Epithelial cell of prostate (primary cell): ENCODE data around the gene GNG11.
A peak's percentile ranks its signal among the peaks of the same experiment; 100 is the strongest.
"Not testable (repeated sequence)": the region's sequence is repeated elsewhere in the genome, so short reads cannot be mapped to it uniquely, and the experiment has no call there.

Experiments
- DNase-seq: peaks from one replicate; pipeline ENCODE4 v3.0.0-alpha.2; 2011; ENCODE audit warnings: low read depth, low spot score
- H3K27ac ChIP-seq: fragments of 450-650 bp; 2 replicates; pipeline ENCODE4 v1.5.1; 2017; ENCODE audit warnings: mild to moderate bottlenecking

Gene GNG11

GRCh38 chr7:93910076-93910994 is 11.2 kb upstream of the GNG11 start:
- no peak overlapping the region for H3K27ac ChIP-seq
- DNase-seq = no peak

GRCh38 chr7:93911242-93911641 is 10.3 kb upstream of the GNG11 start:
- not testable (repeated sequence) for DNase-seq

GRCh38 chr7:93911661-93912060 is 9.9 kb upstream of the GNG11 start:
- H3K27ac ChIP-seq, DNase-seq: not testable (repeated sequence)

More at GRCh38 chr7:93911242-93911641, 10.3 kb upstream of the GNG11 start:
- not testable (repeated sequence) for H3K27ac ChIP-seq

- no peak for DNase-seq
- H3K27ac ChIP-seq = no peak overlapping the region
Observed at GRCh38 chr7:93913197-93913596, 8.3 kb upstream of the GNG11 start.

GRCh38 chr7:93914581-93915066 is 6.9 kb upstream of the GNG11 start:
- no peak for DNase-seq
- H3K27ac ChIP-seq = peak overlapping the region; percentile 66

GRCh38 chr7:93915206-93915842 is 6.2 kb upstream of the GNG11 start:
- not testable (repeated sequence) for DNase-seq
- peak overlapping the region; percentile 66 for H3K27ac ChIP-seq

GRCh38 chr7:93915888-93916287 is 5.6 kb upstream of the GNG11 start:
- DNase-seq, H3K27ac ChIP-seq: not testable (repeated sequence)

- not testable (repeated sequence) for DNase-seq, H3K27ac ChIP-seq
Observed at GRCh38 chr7:93916315-93916714, 5.2 kb upstream of the GNG11 start.

- H3K27ac ChIP-seq = no peak overlapping the region
- DNase-seq = no peak
Observed at GRCh38 chr7:93920496-93921182, 896 bp upstream of the GNG11 start.

- DNase-seq = no peak
- H3K27ac ChIP-seq = no peak overlapping the region
Observed at GRCh38 chr7:93921186-93921585, 349 bp upstream of the GNG11 start.

- H3K27ac ChIP-seq = no peak overlapping the region
- no peak for DNase-seq
Observed at GRCh38 chr7:93923296-93923695, 1.8 kb downstream of the GNG11 start.

GRCh38 chr7:93923942-93924341 is 2.4 kb downstream of the GNG11 start:
- no peak overlapping the region for H3K27ac ChIP-seq
- DNase-seq = no peak

GRCh38 chr7:93926800-93927199 is 5.3 kb downstream of the GNG11 start:
- DNase-seq = no peak
- no peak overlapping the region for H3K27ac ChIP-seq

- no peak overlapping the region for H3K27ac ChIP-seq
Observed at GRCh38 chr7:93927585-93927984, 6.0 kb downstream of the GNG11 start.

GRCh38 chr7:93931655-93932054 is 10.1 kb downstream of the GNG11 start:
- no peak overlapping the region for H3K27ac ChIP-seq
- no peak for DNase-seq

More at GRCh38 chr7:93927585-93927984, 6.0 kb downstream of the GNG11 start:
- DNase-seq = no peak

GRCh38 chr7:93933156-93933555 is 11.6 kb downstream of the GNG11 start:
- no peak for DNase-seq
- no peak overlapping the region for H3K27ac ChIP-seq

GRCh38 chr7:93935102-93935501 is 13.6 kb downstream of the GNG11 start:
- H3K27ac ChIP-seq = no peak overlapping the region
- DNase-seq = no peak

GRCh38 chr7:93937818-93938217 is 16.3 kb downstream of the GNG11 start:
- H3K27ac ChIP-seq = no peak overlapping the region
- DNase-seq = no peak

- no peak overlapping the region for H3K27ac ChIP-seq
- no peak for DNase-seq
Observed at GRCh38 chr7:93938293-93938692, 16.8 kb downstream of the GNG11 start.

- no peak overlapping the region for H3K27ac ChIP-seq
- no peak for DNase-seq
Observed at GRCh38 chr7:93941945-93942344, 20.4 kb downstream of the GNG11 start.
